HG03439 (cell line): ENCODE results near the gene SEC16A.

Source experiments
- ATAC-seq: cut with Tn5 transposase; IDR thresholded peaks from one replicate; pipeline ENCODE4 v1.9.1; 2021; ENCODE audit warnings: mild to moderate bottlenecking, moderate library complexity; ENCODE audit not compliant: unreplicated experiment

Gene SEC16A

GRCh38 chr9:136488247-136489214 is 5.7 kb upstream of the SEC16A start:
- ATAC-seq = no peak

GRCh38 chr9:136487672-136488071 is 4.8 kb upstream of the SEC16A start:
- no peak for ATAC-seq

- no peak for ATAC-seq
These were observed 4.2 kb upstream of the SEC16A start for GRCh38 chr9:136486823-136487620.

GRCh38 chr9:136486131-136486530 is 3.3 kb upstream of the SEC16A start:
- ATAC-seq = no peak

- no peak for ATAC-seq
These were observed 2.5 kb upstream of the SEC16A start for GRCh38 chr9:136485049-136486045.

GRCh38 chr9:136484153-136485048 is 1.6 kb upstream of the SEC16A start:
- no peak for ATAC-seq

- peak; percentile 57 for ATAC-seq
These were observed 831 bp upstream of the SEC16A start for GRCh38 chr9:136483589-136484152.

- ATAC-seq = no peak
These were observed 621 bp downstream of the SEC16A start for GRCh38 chr9:136482046-136482792.

- ATAC-seq = no peak
These were observed 1.3 kb downstream of the SEC16A start for GRCh38 chr9:136481558-136481957.

- ATAC-seq = no peak
These were observed 6.3 kb downstream of the SEC16A start for GRCh38 chr9:136476369-136477150.

- ATAC-seq = no peak
These were observed 7.6 kb downstream of the SEC16A start for GRCh38 chr9:136474974-136475865.

GRCh38 chr9:136474021-136474640 is 8.7 kb downstream of the SEC16A start:
- ATAC-seq = no peak

GRCh38 chr9:136473354-136473721 is 9.5 kb downstream of the SEC16A start:
- no peak for ATAC-seq

- ATAC-seq = no peak
These were observed 10.0 kb downstream of the SEC16A start for GRCh38 chr9:136472640-136473353.

GRCh38 chr9:136471802-136472487 is 10.9 kb downstream of the SEC16A start:
- no peak for ATAC-seq
